Calu3 (cell line): ENCODE results near the gene TCEA2. TPM values are rescaled to one million over a fixed set of nuclear protein-coding genes. Genes with fewer than 3 reads are reported as not detected.
A peak's percentile ranks its signal among the peaks of the same experiment; 100 is the strongest.

Experiments
- BruUV-seq: library from RNA; stranded (reverse); fragments of 400-500 nt; replicated peaks from 2 replicates; lab custom pipeline; 2021; lab: Mats Ljungman, UMichigan
- CTCF ChIA-PET: fragments of 300-600 bp; sonication (Branson Sonifier 250); formaldehyde crosslinking; loops from one replicate; lab custom pipeline; 2022; ENCODE audit warnings: antibody characterized with exemption; lab: Charles Lee
- DNase-seq: peaks from one replicate; pipeline ENCODE4 v3.0.0; 2022
- H3K27ac Mint-ChIP-seq: one replicate; pipeline ENCODE4 v1.8.0; 2022; ENCODE audit warnings: mixed read lengths; ENCODE audit not compliant: unreplicated experiment
- H3K27me3 Mint-ChIP-seq: one replicate; pipeline ENCODE4 v1.8.0; 2022; ENCODE audit warnings: mixed read lengths; ENCODE audit not compliant: unreplicated experiment
- H3K36me3 Mint-ChIP-seq: one replicate; pipeline ENCODE4 v1.8.0; 2022; ENCODE audit warnings: mild to moderate bottlenecking, moderate library complexity, mixed read lengths; ENCODE audit not compliant: insufficient read depth, unreplicated experiment
- H3K4me1 Mint-ChIP-seq: one replicate; pipeline ENCODE4 v1.8.0; 2022; ENCODE audit warnings: mild to moderate bottlenecking, low read depth, mixed read lengths; ENCODE audit not compliant: unreplicated experiment
- H3K4me3 Mint-ChIP-seq: one replicate; pipeline ENCODE4 v1.8.0; 2022; ENCODE audit warnings: mild to moderate bottlenecking, low read depth, moderate library complexity, mixed read lengths; ENCODE audit not compliant: unreplicated experiment
- H3K9me3 Mint-ChIP-seq: one replicate; pipeline ENCODE4 v1.8.0; 2022; ENCODE audit warnings: low read depth, mixed read lengths; ENCODE audit not compliant: unreplicated experiment
- CTCF ChIP-seq: fragments of 200-600 bp; IDR thresholded peaks from one replicate; pipeline ENCODE4 v1.8.0; 2022; ENCODE audit warnings: antibody characterized with exemption; ENCODE audit not compliant: unreplicated experiment
- intact Hi-C: fragments of 100-400 bp; cut with micrococcal nuclease; formaldehyde crosslinking; loops from one replicate; pipeline ENCODE4 v1.10.0; 2022; ENCODE audit not compliant: unreplicated experiment
- total RNA-seq: library from RNA; stranded (reverse); gene quantifications from 2 replicates; pipeline ENCODE4 v1.2.3, GENCODE V29; 2022

TCEA2 gene
- total RNA-seq, 1 experiment from 2014 or later: 39.9 TPM

- BruUV-seq: no TSS peak
- intact Hi-C loops: no loop called here
- peaks cover 65% of the 10 kb centered on the region for H3K27me3 Mint-ChIP-seq
- H3K4me3 Mint-ChIP-seq: peak overlapping the region; percentile 22
- CTCF ChIA-PET: no interaction called here
- H3K9me3 Mint-ChIP-seq: no peaks in the 10 kb centered on the region
- no peak for TF ChIP-seq CTCF
- DNase-seq: no peak
- no peak overlapping the region for H3K27ac Mint-ChIP-seq
- H3K4me1 Mint-ChIP-seq: peaks cover 21% of the 10 kb centered on the region
- H3K36me3 Mint-ChIP-seq: peaks cover 45% of the 10 kb centered on the region
Measured at GRCh38 chr20:64041040-64041780, 21.8 kb upstream of the TCEA2 start.

- Mint-ChIP-seq H3K4me1 (peaks cover 21% of the 10 kb centered on the region), H3K9me3 (no peaks in the 10 kb centered on the region), H3K27me3 (peaks cover 70% of the 10 kb centered on the region), H3K36me3 (peaks cover 42% of the 10 kb centered on the region), H3K27ac (no peak overlapping the region), H3K4me3 (peak overlapping the region; percentile 22)
- no peak for DNase-seq
- CTCF ChIA-PET: no interaction called here
- intact Hi-C loops: no loop called here
- TF ChIP-seq CTCF: no peak
- no TSS peak for BruUV-seq
Measured at GRCh38 chr20:64041781-64042053, 21.3 kb upstream of the TCEA2 start.

- no TSS peak for BruUV-seq
- peak overlapping the region; percentile 22 for H3K4me3 Mint-ChIP-seq
- peaks cover 75% of the 10 kb centered on the region for H3K27me3 Mint-ChIP-seq
- H3K36me3 Mint-ChIP-seq: peaks cover 37% of the 10 kb centered on the region
- DNase-seq: no peak
- CTCF ChIA-PET: no interaction called here
- H3K4me1 Mint-ChIP-seq: peaks cover 21% of the 10 kb centered on the region
- no peaks in the 10 kb centered on the region for H3K9me3 Mint-ChIP-seq
- intact Hi-C loops: no loop called here
- TF ChIP-seq CTCF: no peak
- no peak overlapping the region for H3K27ac Mint-ChIP-seq
Measured at GRCh38 chr20:64042054-64042781, 20.8 kb upstream of the TCEA2 start.

- Mint-ChIP-seq H3K36me3 (peaks cover 21% of the 10 kb centered on the region), H3K9me3 (no peaks in the 10 kb centered on the region), H3K4me3 (no peak overlapping the region), H3K4me1 (peaks cover 14% of the 10 kb centered on the region), H3K27ac (no peak overlapping the region), H3K27me3 (peaks cover 79% of the 10 kb centered on the region)
- CTCF ChIA-PET: interaction anchor here (0.6 kb wide), 1 partner anchor 50 kb away, joined by 5 read pairs; no protein-coding TSS in a partner anchor
- BruUV-seq: no TSS peak
- intact Hi-C loops: no loop called here
- TF ChIP-seq CTCF: no peak
- DNase-seq: no peak
Measured at GRCh38 chr20:64043768-64044167, 19.2 kb upstream of the TCEA2 start.
